IPS DF 4.7 (cell line): ENCODE results near the gene ADAMTS10.
"Not testable (repeated sequence)": the region's sequence is repeated elsewhere in the genome, so short reads cannot be mapped to it uniquely, and the experiment has no call there.

Source experiments
- DNase-seq: peaks from one replicate; pipeline ENCODE4 v3.0.0-alpha.2; 2013; ENCODE audit warnings: low spot score; ENCODE audit errors: extremely low read depth

ADAMTS10 gene

GRCh38 chr19:8629184-8629583, 18.7 kb upstream of the ADAMTS10 start:
- DNase-seq: no peak

- no peak for DNase-seq
Observed at GRCh38 chr19:8626842-8627241, 16.3 kb upstream of the ADAMTS10 start.

DNA sequence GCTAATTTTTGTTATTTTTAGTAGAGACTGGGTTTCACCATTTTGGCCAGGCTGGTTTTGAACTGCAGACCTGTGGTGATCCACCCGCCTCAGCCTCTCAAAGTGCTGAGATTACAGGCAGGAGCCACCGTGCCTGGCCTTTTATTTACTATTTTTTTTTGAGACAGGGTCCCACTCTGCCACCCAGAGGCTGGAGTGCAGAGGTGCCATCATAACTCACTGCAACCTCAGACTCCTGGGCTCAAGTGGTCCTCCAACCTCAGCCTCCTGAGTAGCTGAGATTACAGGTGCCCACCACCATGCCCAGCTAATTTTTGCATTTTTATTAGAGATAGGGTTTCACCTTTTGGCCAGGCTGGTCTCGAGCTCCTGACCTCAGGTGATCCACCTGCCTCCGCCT, 12.4 kb upstream of the ADAMTS10 start:
- not testable (repeated sequence) for DNase-seq

DNA sequence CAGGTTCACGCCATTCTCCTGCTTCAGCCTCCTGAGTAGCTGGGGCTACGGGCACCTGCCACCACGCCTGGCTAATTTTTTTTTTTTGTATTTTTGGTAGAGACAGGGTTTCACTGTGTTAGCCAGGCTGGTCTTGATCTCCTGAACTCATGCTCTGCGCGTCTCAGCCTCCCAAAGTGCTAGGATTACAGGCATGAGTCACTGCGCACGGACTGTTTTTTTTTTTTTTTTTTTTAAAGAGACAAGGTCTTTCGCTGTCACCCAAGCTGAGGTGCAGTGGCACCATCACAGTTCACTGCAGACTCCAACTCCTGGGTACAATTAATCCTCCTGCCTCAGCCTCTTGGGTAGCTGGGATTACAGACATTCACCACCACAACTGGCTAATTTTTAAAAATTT, 8.2 kb upstream of the ADAMTS10 start:
- no peak for DNase-seq

GRCh38 chr19:8617984-8618383, 7.5 kb upstream of the ADAMTS10 start:
- DNase-seq: no peak

- not testable (repeated sequence) for DNase-seq
Observed at GRCh38 chr19:8617325-8617724, 6.8 kb upstream of the ADAMTS10 start.

DNA sequence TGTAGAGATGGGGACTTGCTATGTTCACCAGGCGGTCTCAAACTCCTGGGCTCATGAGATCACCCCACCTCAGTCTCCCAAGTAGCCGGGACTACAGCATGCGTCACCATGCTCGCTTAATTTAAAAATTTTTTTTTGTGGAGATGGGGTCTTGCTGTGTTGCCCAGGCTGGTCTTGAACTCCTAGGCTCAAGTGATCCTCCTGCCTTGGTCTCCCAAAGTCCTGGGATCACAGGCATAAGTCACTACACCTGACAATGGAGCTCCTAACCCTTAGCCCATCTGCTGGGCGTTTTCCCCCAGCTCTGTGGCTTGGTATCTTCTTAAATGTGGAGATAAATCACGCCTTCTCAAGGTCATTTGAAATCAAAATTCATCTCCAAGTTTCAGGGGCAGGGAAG, 6.3 kb upstream of the ADAMTS10 start:
- DNase-seq: no peak

DNA sequence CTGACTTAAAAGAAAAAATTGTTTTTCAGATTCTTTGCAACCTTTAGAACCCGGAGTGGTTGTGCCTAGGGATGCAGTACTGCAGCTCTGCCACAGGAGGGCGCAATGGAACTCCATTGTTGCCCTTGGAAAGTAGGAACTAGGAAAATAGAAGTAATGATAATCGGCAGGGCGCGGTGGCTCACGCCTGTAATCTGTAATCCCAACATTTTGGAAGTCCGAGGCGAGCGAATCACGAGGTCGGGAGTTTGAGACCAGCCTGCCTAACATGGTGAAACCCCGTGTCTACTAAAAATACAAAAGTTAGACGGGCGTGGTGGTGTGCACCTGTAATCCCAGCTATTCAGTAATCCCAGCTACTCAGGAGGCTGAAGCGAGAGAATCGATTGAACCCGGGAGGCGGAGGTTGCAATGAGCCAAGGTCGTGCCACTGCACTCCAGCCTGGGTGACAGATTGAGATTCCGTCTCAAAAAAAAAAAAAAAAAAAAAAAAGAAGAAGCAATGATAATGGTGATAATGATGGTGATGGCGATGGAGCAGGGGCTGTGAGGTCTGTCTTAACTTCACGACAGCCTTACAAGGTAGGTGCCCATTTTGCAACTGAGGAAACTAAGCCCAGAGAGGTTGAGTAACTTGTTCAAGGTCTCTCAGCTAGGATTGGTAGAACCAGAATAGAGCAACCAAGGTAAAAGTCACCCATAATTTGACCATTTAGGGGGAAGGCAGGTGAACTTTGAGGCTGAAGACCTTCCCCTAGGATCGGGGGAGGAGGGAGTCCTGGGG, 5.5 kb upstream of the ADAMTS10 start:
- no peak for DNase-seq

- no peak for DNase-seq
Observed at GRCh38 chr19:8615024-8615423, 4.5 kb upstream of the ADAMTS10 start.

DNA sequence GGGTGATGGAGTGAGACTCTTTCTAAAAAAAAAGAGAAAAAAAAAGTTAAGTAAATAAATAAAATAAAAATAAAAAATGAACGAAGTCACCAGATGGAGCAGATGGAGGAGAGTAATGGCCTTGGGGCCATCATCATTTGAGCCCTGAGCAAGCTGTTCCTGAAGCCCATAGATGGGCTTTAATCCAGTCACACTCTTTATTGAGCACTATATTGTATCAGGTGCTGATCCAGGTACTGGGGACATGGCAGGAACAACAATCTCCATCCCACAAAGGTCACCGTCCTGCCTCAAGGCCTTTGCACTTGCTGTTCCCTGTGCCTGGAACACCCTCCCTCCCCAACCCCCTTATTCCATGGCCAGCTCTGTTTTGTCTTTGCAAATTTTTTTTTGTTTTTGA, 3.9 kb upstream of the ADAMTS10 start:
- DNase-seq: no peak

- DNase-seq: no peak
Observed at GRCh38 chr19:8612807-8613171, 2.3 kb upstream of the ADAMTS10 start.

DNA sequence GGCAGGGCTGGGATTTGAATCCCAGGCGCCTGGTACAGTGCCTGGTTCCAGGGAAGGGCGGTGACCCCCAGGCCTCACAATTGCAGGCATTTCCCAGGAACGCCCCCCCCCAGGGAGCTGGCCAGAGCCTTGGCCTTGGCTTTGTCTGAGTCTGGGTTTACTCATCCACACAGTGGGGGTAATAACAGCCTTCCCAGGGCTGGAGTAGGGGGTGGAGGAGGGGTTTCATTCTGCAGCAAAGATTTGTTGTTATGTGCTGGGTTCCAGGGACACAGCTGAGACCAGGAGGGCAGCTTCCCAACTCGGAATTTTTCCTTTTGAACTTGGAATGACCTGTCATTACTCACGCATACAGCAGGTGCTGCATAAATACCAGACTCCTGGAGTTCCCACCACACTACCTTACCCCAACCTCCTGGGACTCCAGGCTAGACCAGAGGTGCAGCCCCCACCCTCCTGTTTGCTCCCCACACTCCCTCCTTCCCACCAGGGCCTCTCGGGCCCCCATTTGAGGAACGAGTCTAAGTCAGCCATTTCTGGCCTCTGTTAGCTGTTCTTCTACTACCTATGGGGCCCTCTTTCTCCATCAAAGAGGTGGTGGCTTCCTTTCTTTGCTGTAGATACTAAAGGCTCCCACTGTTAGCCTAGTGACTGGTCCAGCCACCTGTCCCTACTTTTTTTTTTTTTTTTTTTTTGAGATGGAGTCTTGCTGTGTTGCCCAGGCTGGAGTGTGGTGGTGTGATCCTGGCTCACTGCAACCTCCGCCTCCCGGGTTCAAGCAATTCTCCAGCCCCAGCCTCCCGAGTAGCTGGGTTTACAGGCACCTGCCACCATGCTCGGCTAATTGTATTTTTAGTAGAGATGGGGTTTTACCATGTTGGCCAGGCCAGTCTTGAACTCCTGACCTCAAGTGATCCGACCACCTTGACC, 1.6 kb upstream of the ADAMTS10 start:
- no peak for DNase-seq

DNA sequence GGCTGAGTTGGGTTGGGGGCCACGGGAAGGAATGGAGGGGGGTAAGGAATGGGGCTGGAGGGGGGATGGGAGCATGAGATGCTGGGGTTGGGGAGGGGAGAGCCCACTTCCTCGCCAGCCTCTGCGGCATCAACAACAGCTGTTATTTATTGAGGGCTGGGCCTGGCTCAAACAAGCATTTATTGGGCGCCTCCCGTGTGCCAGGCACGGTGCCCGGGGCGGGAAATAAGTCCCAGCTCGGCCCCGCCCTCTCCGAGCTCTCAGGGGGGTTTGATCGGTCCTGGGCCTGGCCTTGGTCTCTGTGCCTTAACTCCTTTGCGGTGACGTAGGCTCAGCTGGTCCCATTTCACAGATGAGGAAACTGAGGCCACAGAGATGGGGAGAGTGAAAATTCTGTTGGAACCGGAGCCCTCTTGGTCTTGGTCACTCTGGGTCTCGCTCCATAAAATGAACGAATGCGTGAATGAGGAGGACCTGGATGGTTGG, 919 bp upstream of the ADAMTS10 start:
- no peak for DNase-seq

- DNase-seq: no peak
Observed at GRCh38 chr19:8610936-8611300, 403 bp upstream of the ADAMTS10 start.

DNA sequence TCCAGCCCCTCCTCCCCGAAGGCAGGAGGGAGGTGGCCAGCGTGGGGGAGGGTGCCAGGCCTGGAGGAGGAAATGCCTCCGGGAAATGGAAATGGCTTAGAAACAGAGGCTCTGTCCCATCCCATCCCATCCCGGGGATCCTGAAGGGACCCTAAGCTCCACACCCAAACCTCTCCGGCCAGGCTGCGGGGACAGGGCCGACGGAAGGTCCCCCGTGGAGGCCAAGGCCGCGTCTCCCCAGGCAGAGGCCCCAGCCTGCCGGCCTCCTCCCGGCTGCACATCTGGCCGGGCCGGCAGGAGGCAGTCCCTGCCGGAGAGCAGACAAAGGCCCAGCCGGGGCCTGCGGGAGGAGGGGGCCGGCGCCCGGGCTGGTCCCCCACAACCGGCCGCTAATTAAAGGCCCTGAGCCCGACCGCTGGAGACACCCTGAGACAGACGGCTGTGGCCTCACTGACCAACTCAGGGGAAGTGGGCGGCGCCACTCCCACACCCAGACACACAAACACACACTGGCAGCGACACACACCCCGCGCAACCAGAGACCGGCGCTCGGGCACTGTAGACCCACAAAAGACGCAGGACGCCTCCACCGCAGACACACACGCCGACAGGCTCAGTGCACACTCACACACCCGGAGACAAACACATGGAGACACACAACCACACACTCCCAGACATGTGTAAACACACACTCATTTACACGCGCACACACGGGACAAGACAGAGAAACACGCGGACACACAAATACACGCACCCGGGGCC, 1.1 kb downstream of the ADAMTS10 start:
- no peak for DNase-seq

DNA sequence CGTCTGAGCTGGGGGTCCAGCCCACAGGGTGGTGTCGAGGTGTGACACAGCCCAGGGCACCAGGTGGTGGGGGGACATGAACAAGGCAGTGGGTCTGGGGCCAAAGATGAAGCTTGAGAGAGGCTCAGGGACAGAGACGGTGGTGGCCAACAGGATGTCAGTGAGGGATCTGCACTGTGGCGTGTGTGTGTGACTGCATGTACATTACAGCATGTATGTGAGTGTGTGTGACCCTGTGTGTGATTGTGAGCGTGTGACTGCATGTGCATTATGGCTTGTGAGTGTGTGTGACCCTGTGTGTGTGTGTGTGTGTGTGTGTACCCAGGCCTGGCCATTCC, 1.6 kb downstream of the ADAMTS10 start:
- no peak for DNase-seq

GRCh38 chr19:8607386-8607785, 3.1 kb downstream of the ADAMTS10 start:
- DNase-seq: no peak

DNA sequence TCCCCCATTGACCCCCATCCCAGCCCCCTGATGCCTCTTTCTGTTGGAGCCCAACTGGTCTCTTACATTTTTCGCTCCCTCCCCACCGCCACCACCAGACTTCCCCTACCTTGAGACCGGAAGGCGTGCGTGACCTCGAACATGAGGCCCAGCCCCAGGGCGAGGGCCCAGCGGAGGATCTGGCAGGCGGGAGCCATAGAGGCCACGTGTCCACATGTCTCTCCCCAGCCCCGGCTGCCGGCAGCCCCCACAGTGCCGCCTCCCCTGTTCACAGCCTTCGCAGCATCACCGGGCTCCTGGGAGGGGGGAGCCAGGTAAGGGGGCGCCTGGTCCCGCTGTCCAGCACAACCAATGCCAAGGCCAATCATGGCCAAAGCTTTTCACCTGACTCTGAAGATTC, 5.0 kb downstream of the ADAMTS10 start:
- DNase-seq: no peak

GRCh38 chr19:8601796-8602195, 8.7 kb downstream of the ADAMTS10 start:
- no peak for DNase-seq

DNA sequence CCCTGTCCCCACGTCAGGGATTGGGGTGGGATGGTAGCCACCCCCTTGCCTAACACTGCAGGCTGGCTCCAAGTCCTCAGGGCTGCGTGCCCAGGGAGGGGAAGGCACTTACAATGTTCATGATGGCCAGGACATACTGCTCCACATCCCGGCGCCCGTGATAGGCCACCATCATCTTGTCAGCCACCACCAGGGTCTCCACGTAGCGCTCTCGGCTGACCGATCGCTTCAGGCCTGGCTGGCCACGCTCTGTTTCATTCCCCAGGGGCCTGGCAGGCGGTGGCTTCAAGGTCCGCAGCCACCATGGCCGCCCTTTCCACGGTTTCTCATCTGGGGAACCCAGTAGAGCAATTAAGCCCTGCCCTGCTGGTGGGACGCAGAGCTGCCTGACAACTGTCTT, 9.7 kb downstream of the ADAMTS10 start:
- no peak for DNase-seq

- DNase-seq: no peak
Observed at GRCh38 chr19:8600064-8600463, 10.5 kb downstream of the ADAMTS10 start.

DNA sequence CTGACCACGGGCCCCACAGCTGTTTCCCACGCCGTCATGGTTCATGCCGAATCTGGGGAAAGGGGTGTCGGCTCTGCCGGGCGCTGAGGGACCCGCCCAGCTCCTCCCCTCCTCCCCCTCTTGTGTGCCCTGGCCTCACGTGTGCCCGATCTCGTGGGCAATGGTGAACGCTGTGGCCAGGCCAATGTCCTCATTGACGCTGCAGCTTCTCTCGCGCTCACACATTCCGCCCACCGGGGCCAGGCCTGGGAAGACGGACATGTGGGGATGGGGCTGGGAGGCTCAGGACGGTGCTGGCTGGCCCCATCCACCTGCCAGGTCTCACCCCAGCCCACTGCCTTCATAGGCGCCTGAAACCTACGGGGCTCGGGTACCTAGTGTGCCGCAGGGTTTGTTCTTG, 14.3 kb downstream of the ADAMTS10 start:
- no peak for DNase-seq
